HG03103 (cell line): ENCODE data around the gene MIGA1.
"Not testable (repeated sequence)": the region's sequence is repeated elsewhere in the genome, so short reads cannot be mapped to it uniquely, and the experiment has no call there.

Source experiments
- ATAC-seq: cut with Tn5 transposase; IDR thresholded peaks from one replicate; pipeline ENCODE4 v1.9.1; 2021; ENCODE audit warnings: low read depth; ENCODE audit not compliant: unreplicated experiment

The MIGA1 gene

DNA sequence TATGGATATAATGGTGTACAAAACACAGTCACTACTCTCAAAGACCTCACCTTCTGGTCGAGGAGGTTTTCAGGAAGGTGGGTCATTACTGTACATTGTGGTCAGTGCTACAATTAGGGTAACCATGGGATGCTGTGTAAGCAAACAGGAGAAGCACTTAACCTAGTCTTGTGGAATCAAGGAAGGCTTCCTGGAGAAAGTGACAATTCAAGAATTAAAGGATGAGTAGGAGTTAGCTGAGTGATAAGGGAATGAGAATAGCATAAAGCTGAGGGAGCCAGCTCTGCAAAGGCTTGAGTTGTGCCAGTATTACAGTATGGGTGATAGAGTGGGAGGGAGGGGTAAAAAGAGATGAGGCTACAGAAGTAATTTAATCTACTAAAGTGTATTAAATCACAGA, 126.2 kb downstream of the MIGA1 start:
- ATAC-seq: no peak

- ATAC-seq: no peak
Observed at GRCh38 chr1:77906019-77906545, 126.6 kb downstream of the MIGA1 start.

GRCh38 chr1:77906624-77907023, 127.2 kb downstream of the MIGA1 start:
- ATAC-seq: no peak

GRCh38 chr1:77910116-77910515, 130.7 kb downstream of the MIGA1 start:
- ATAC-seq: no peak

DNA sequence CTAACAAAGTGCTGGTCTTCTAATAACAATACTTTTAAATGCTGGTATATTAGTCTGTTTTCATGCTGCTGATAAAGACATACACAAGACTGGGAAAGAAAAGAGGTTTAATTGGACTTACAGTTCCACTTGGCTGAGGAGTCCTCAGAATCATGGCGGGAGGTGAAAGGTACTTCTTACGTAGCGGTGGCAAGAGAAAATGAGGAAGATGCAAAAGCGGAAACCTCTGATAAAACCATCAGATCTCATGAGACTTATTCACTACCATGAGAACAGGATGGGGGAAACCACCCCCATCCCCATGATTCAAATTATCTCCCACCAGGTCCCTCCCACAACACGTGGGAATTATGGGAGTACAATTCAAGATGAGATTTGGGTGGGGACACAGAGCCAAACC, 139.5 kb downstream of the MIGA1 start:
- not testable (repeated sequence) for ATAC-seq

- ATAC-seq: no peak
Observed at GRCh38 chr1:77925518-77925917, 146.1 kb downstream of the MIGA1 start.

GRCh38 chr1:77925956-77926355, 146.5 kb downstream of the MIGA1 start:
- no peak for ATAC-seq

DNA sequence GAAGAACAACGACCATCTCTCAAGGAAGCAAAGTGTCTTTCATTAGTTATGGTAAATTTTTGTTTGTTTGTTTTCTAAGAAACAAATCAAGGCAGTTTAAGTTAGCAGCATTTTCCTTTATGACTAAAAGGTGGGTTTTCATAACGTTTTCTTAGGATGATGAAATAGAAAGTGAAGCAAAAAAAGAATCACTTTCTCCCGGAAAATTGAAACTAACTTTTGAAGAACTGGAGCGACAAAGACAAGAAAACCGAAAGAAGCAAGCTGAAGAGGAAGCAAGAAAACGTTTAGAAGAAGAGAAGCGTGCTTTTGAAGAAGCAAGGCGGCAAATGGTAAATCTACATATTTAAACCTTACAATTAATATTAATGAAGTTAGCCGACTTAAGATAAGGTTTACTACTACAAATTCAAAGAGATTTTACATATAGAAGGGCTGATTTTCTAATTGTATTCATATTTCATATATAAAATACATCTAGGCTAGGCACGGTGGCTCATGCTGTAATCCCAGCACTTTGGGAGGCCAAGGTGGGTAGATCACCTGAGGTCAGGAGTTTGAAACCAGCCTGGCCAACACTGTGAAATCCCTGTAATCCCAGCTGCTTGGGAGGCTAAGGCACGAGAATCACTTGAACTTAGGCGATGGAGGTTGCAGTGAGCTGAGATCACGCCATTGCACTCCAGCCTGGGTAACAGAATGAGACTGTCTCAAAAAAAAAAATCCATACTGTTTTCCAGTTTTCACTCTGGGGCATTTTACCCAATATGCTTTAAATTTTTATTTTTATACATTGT, 147.3 kb downstream of the MIGA1 start:
- peak; percentile 50 for ATAC-seq

DNA sequence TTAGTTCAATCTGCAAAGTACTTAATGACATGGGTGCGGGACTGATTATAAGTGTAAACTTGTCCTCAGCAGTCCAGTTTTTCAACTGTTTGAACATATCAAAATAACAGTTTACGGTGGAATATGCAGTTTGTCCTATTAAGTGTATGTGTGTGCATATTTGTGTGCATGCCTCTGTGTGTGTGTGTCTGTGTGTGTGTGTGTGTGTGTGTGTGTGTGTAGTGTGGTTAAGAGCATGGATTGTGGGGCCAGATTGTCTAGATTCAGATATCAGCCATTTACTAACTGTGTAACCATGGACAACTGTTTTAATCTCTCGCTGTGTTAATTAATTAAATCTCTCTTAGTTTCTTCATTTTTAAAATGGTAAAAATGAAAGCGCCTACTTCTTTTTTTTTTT, 148.0 kb downstream of the MIGA1 start:
- no peak for ATAC-seq
